GM12878 (cell line): ENCODE results near the gene ZGLP1. TPM values are rescaled to one million over a fixed set of nuclear protein-coding genes. Genes with fewer than 3 reads are reported as not detected.

ENCODE experiments used
- ATAC-seq: fragments of 200-7000 bp; cut with Tn5 transposase; 3 replicates; pipeline ENCODE4 v1.9.1; 2020; ENCODE audit warnings: mild to moderate bottlenecking, moderate library complexity
- BruUV-seq: library from RNA; stranded (reverse); fragments of 400-500 nt; replicated peaks from 2 replicates; lab custom pipeline; 2021; lab: Mats Ljungman, UMichigan
- CTCF ChIA-PET: fragments of 300-600 bp; sonication (Branson Sonifier 250); formaldehyde crosslinking; extraction: SDS; loops from one replicate; lab custom pipeline; 2021; ENCODE audit warnings: inconsistent platforms; lab: Yijun Ruan, JAX
- POLR2A ChIA-PET: fragments of 350-600 bp; formaldehyde crosslinking; extraction: SDS; loops from one replicate; lab custom pipeline; 2021; ENCODE audit warnings: inconsistent platforms; lab: Charles Lee
- RAD21 ChIA-PET: fragments of 300-600 bp; sonication (Branson Sonifier 250); formaldehyde crosslinking; loops from one replicate; lab custom pipeline; 2023; ENCODE audit warnings: antibody characterized with exemption; ENCODE audit not compliant: unreplicated experiment; lab: Charles Lee
- SMC1A ChIA-PET: fragments of 300-600 bp; sonication (Branson Sonifier 250); formaldehyde crosslinking; loops from one replicate; lab custom pipeline; 2023; ENCODE audit not compliant: unreplicated experiment, uncharacterized antibody; lab: Charles Lee
- DNase-seq: peaks from one replicate; pipeline ENCODE4 v3.0.0-alpha.2; 2011; ENCODE audit warnings: low read depth, low spot score
- FAIRE-seq: peaks from 3 replicates; lab custom pipeline; 2011; peaks lifted over from hg19 to GRCh38; lab: Jason Lieb, UNC
- H2AFZ ChIP-seq: 2 replicates; pipeline ENCODE4 v1.6.0; 2011; ENCODE audit warnings: low read depth, low read length, control low read depth; ENCODE audit not compliant: control insufficient read depth
- H3K27ac ChIP-seq: 2 replicates; pipeline ENCODE4 v1.5.1; 2011; ENCODE audit warnings: control low read depth; ENCODE audit not compliant: control insufficient read depth, insufficient read depth
- H3K27me3 ChIP-seq, 2 experiments: replicated peaks in 1 of 2; 2 replicates each; pipeline versions ENCODE4 v1.6.0 to v1.6.1; 2011; ENCODE audit warnings: low read length in 1 of 2; ENCODE audit not compliant: control insufficient read depth in 2 of 2, insufficient read depth in 2 of 2
- H3K36me3 ChIP-seq, 2 experiments: 2 replicates each; pipeline ENCODE4 v1.5.1; 2011; ENCODE audit warnings: low read length in 1 of 2; ENCODE audit not compliant: control insufficient read depth in 2 of 2, insufficient read depth in 2 of 2
- H3K4me1 ChIP-seq: 2 replicates; pipeline ENCODE4 v1.6.1; 2011; ENCODE audit warnings: mild to moderate bottlenecking, low read length, moderate library complexity, mixed read lengths; ENCODE audit not compliant: control insufficient read depth, insufficient read depth
- H3K4me2 ChIP-seq: 2 replicates; pipeline ENCODE4 v1.6.0; 2011; ENCODE audit warnings: control low read depth; ENCODE audit not compliant: control insufficient read depth, insufficient read depth
- H3K4me3 ChIP-seq: fragments of 200-600 bp; sonication (generic); 2 replicates; pipeline ENCODE4 v1.5.1; 2016
- H3K79me2 ChIP-seq: 2 replicates; pipeline ENCODE4 v1.6.0; 2011; ENCODE audit warnings: low read length; ENCODE audit not compliant: control insufficient read depth, insufficient read depth
- H3K9ac ChIP-seq: 2 replicates; pipeline ENCODE4 v1.8.0; 2011; ENCODE audit warnings: low read length, control low read depth, mixed read lengths; ENCODE audit not compliant: control insufficient read depth, insufficient read depth
- H3K9me3 ChIP-seq: replicated peaks from 3 replicates; pipeline ENCODE4 v1.5.1; 2011; ENCODE audit warnings: mild to moderate bottlenecking, low read length; ENCODE audit not compliant: control insufficient read depth, insufficient read depth
- H4K20me1 ChIP-seq: 2 replicates; pipeline ENCODE4 v1.6.0; 2011; ENCODE audit not compliant: control insufficient read depth, insufficient read depth
- ASH2L ChIP-seq: fragments of 300-600, 200-600 bp; sonication (generic); IDR thresholded peaks from 2 replicates; pipeline ENCODE4 v1.6.1; 2017; ENCODE audit warnings: low read depth, mild to moderate bottlenecking, borderline replicate concordance
- ATF2 ChIP-seq: IDR thresholded peaks from 2 replicates; pipeline ENCODE4 v1.6.1; 2012; ENCODE audit warnings: low read length, inconsistent platforms
- BCL11A ChIP-seq: IDR thresholded peaks from 2 replicates; pipeline ENCODE4 v1.6.1; 2011; ENCODE audit warnings: low read depth, low read length
- EGR1 ChIP-seq, 2 experiments: IDR thresholded peaks; 1 replicate in 1 of 2; 2 replicates in 1 of 2; pipeline ENCODE4 v1.6.1; 2011 to 2012; ENCODE audit warnings: low read depth in 2 of 2, low read length in 2 of 2, borderline replicate concordance in 1 of 2, mild to moderate bottlenecking in 1 of 2, moderate library complexity in 1 of 2
- MLLT1 ChIP-seq: fragments of 450-650 bp; IDR thresholded peaks from 2 replicates; pipeline ENCODE4 v1.6.1; 2016; ENCODE audit warnings: mild to moderate bottlenecking
- PML ChIP-seq: IDR thresholded peaks from 2 replicates; pipeline ENCODE4 v1.6.1; 2012; ENCODE audit warnings: low read length, inconsistent platforms
- RCOR1 ChIP-seq: conservative IDR thresholded peaks from 2 replicates; pipeline ENCODE4 v1.6.1; 2012; ENCODE audit warnings: low read depth, low read length, improper control_type of control experiment
- SUPT20H ChIP-seq: IDR thresholded peaks from 2 replicates; pipeline ENCODE4 v1.6.1; 2011; ENCODE audit warnings: low read depth, mild to moderate bottlenecking, low read length, moderate library complexity, borderline replicate concordance; ENCODE audit not compliant: control insufficient read depth
- WGBS: methylation state at CpG from one replicate; pipeline ENCODE4 v1.1.6; 2016; ENCODE audit warnings: low lambda C conversion rate; ENCODE audit not compliant: insufficient replicate concordance, insufficient coverage; ENCODE audit errors: missing lambda C conversion rate; 5-methylcytosine and 5-hydroxymethylcytosine counted together
- in situ Hi-C: fragments of 300-500 bp; cut with MboI; formaldehyde crosslinking; loops from 9 replicates; pipeline ENCODE4 v1.14.3; 2018; ENCODE audit warnings: mixed read lengths
- intact Hi-C: fragments of 100-400 bp; cut with micrococcal nuclease; formaldehyde crosslinking; loops from one replicate; pipeline ENCODE4 v1.14.2; 2022; ENCODE audit not compliant: unreplicated experiment
- polyA plus RNA-seq, 11 experiments: library from polyadenylated mRNA; depleted of rRNA in 4 of 11; unstranded in 6 of 11; stranded (reverse) in 5 of 11; fragments of >200 nt; fragmentation: Nextera tagmentation in 4 of 11; fragmentation: Illumina TruSeq in 1 of 11; extraction: Ambion mirVana in 4 of 11; extraction: Trizol in 1 of 11; gene quantifications; 1 replicate in 1 of 11; 2 replicates in 10 of 11; pipeline versions ENCODE4 v1.2.1 to v1.2.3, GENCODE V29; 2011 to 2016; ENCODE audit warnings: inconsistent platforms in 2 of 11, missing spikeins in 2 of 11, low read depth in 1 of 11
- total RNA-seq, 4 experiments: library from RNA; depleted of rRNA in 3 of 4; stranded (reverse); fragments of >200 nt in 3 of 4; fragmentation: Illumina TruSeq in 1 of 4; extraction: Trizol in 1 of 4; gene quantifications; 2 replicates each; pipeline versions ENCODE4 v1.2.1 to v1.2.3, GENCODE V29; 2013 to 2021

ZGLP1 gene
- total and polyA plus RNA-seq, 10 of the 15 experiments (the other 5 are each of a cell fraction or from before 2014, with no cell fraction given): 0.29 to 5.6 (median 1.3) TPM

- TF ChIP-seq EGR1 (IDR thresholded peaks at IDR 0.05; ENCODE audit: borderline replicate concordance in 1 of 2, low read depth in 2 of 2, low read length in 2 of 2) (no peak), MLLT1 (no peak), SUPT20H (no peak), RCOR1 (no peak), BCL11A (no peak), PML (no peak), ATF2 (no peak), ASH2L (no peak)
- TF ChIP-seq, all 136 proteins: peak for 0
- SMC1A ChIA-PET: no interaction called here
- Histone ChIP-seq H3K4me3 (no peak overlapping the region), H3K36me3 (peaks cover 22 to 45% of the 10 kb centered on the region in 2 experiments), H3K9me3 (no peaks in the 10 kb centered on the region), H3K79me2 (peaks cover 22% of the 10 kb centered on the region), H4K20me1 (no peaks in the 10 kb centered on the region), H3K4me1 (peaks cover 5% of the 10 kb centered on the region), H3K27ac (no peak overlapping the region), H3K27me3 (no peaks in the 10 kb centered on the region), H3K4me2 (no peak overlapping the region), H3K9ac (no peak overlapping the region), H2AFZ (no peak overlapping the region)
- BruUV-seq: no TSS peak
- FAIRE-seq (no peak), DNase-seq (no peak), ATAC-seq (no peak)
- WGBS: 86% methylated on average over 7 of the region's 7 CpGs
- POLR2A ChIA-PET: interaction anchor here (0.7 kb wide), 1 partner anchor 364 kb away, joined by 4 read pairs; no protein-coding TSS in a partner anchor
- in situ Hi-C loops (no loop called here), intact Hi-C loops (no loop called here)
- CTCF ChIA-PET: interaction anchor here (0.8 kb wide), 1 partner anchor 12 kb away, joined by 3 read pairs; no protein-coding TSS in a partner anchor
- RAD21 ChIA-PET: interaction anchor here (0.7 kb wide), 1 partner anchor 61 kb away, joined by 3 read pairs; no protein-coding TSS in a partner anchor
Measured at GRCh38 chr19:10327793-10328192, 18.2 kb upstream of the ZGLP1 start.
